Stimulated activated naive CD4-positive, alpha-beta T cell (primary cell): ENCODE results near the gene TIE1.

Experiments used
- DNase-seq, 6 experiments: peaks; one replicate each; lab custom pipeline; 2025; lab: John Stamatoyannopoulos, UW

Gene TIE1

GRCh38 chr1:43274125-43274803 lies 26.5 kb upstream of the TIE1 start:
- DNase-seq: peak in 4 of 6 experiments; percentile 7 to 44 (median 34)

GRCh38 chr1:43274804-43275180 lies 26.0 kb upstream of the TIE1 start:
- DNase-seq: no peak

- DNase-seq: no peak
Observed at GRCh38 chr1:43275826-43276620, 24.8 kb upstream of the TIE1 start.

GRCh38 chr1:43276673-43277072 lies 24.1 kb upstream of the TIE1 start:
- DNase-seq: no peak

- DNase-seq: no peak
Observed at GRCh38 chr1:43277116-43277876, 23.5 kb upstream of the TIE1 start.

GRCh38 chr1:43279161-43279560 lies 21.6 kb upstream of the TIE1 start:
- no peak for DNase-seq

GRCh38 chr1:43279666-43280065 lies 21.1 kb upstream of the TIE1 start:
- no peak for DNase-seq

GRCh38 chr1:43280692-43281091 lies 20.1 kb upstream of the TIE1 start:
- DNase-seq: no peak

GRCh38 chr1:43282220-43283195 lies 18.3 kb upstream of the TIE1 start:
- DNase-seq: no peak

- no peak for DNase-seq
Observed at GRCh38 chr1:43284065-43284464, 16.7 kb upstream of the TIE1 start.

GRCh38 chr1:43284546-43285110 lies 16.2 kb upstream of the TIE1 start:
- no peak for DNase-seq

GRCh38 chr1:43285269-43285990 lies 15.4 kb upstream of the TIE1 start, which contains the start of gene C1orf210:
Gene C1orf210, minus strand, starts transcription at chr1:43285581. Its CDS starts 2,311 bp downstream, at chr1:43283270.
- DNase-seq: no peak

- DNase-seq: no peak
Observed at GRCh38 chr1:43286115-43286514, 14.7 kb upstream of the TIE1 start.

GRCh38 chr1:43286533-43286932 lies 14.2 kb upstream of the TIE1 start:
- DNase-seq: no peak

- no peak for DNase-seq
Observed at GRCh38 chr1:43288058-43288784, 12.6 kb upstream of the TIE1 start.

GRCh38 chr1:43288785-43289706 lies 11.7 kb upstream of the TIE1 start:
- DNase-seq: no peak

GRCh38 chr1:43292216-43292615 lies 8.6 kb upstream of the TIE1 start:
- no peak for DNase-seq

- no peak for DNase-seq
Observed at GRCh38 chr1:43292679-43293078, 8.1 kb upstream of the TIE1 start.

GRCh38 chr1:43293176-43293575 lies 7.6 kb upstream of the TIE1 start:
- no peak for DNase-seq
